SK-N-SH (cell line): Measurements from ENCODE around the gene MFN1. TPM values are rescaled to one million over a fixed set of nuclear protein-coding genes. Genes with fewer than 3 reads are reported as not detected.
A peak's percentile ranks its signal among the peaks of the same experiment; 100 is the strongest.

Source experiments
- CTCF ChIA-PET: fragments of 300-600, 350-600 bp; formaldehyde crosslinking; extraction: SDS; loops from one replicate; lab custom pipeline; 2021; lab: Yijun Ruan, JAX
- POLR2A ChIA-PET: fragments of 350-600 bp; sonication (Branson Sonifier 250); formaldehyde crosslinking; extraction: SDS; loops from one replicate; lab custom pipeline; 2020; ENCODE audit warnings: antibody characterized with exemption, inconsistent platforms; lab: Yijun Ruan, JAX
- DNase-seq: peaks from one replicate; pipeline ENCODE4 v3.0.0; 2012
- H2AFZ ChIP-seq: fragments of 200-600 bp; sonication (generic); 2 replicates; pipeline ENCODE4 v1.8.1; 2016; ENCODE audit warnings: antibody characterized with exemption, mild to moderate bottlenecking, low read depth
- H3F3A ChIP-seq: fragments of 200-600 bp; sonication (generic); replicated peaks from 2 replicates; pipeline ENCODE3; 2016; ENCODE audit warnings: antibody characterized with exemption, mild to moderate bottlenecking; ENCODE audit not compliant: insufficient read depth
- H3K27ac ChIP-seq, 2 experiments: fragments of 200-500 bp in 1 of 2; fragments of 200-600 bp in 1 of 2; sonication (Bioruptor generic) in 1 of 2; sonication (generic), shearing (Covaris generic) in 1 of 2; 2 replicates each; pipeline versions ENCODE4 v1.5.1 to v1.6.1; 2014 to 2016; ENCODE audit warnings: low read depth in 2 of 2, inconsistent platforms in 1 of 2, low read length in 1 of 2, mild to moderate bottlenecking in 1 of 2, mixed read lengths in 1 of 2
- H3K27me3 ChIP-seq: fragments of 200-600 bp; sonication (generic), shearing (Covaris generic); 2 replicates; pipeline ENCODE4 v1.6.1; 2016; ENCODE audit warnings: mixed run types; ENCODE audit not compliant: insufficient read depth
- H3K36me3 ChIP-seq, 2 experiments: fragments of 200-500 bp in 1 of 2; fragments of 200-600 bp in 1 of 2; sonication (Bioruptor generic) in 1 of 2; sonication (generic) in 1 of 2; replicated peaks in 1 of 2; 2 replicates each; pipeline versions ENCODE3 to v1.5.1; 2014 to 2016; ENCODE audit warnings: low read length in 1 of 2, mild to moderate bottlenecking in 1 of 2; ENCODE audit not compliant: insufficient read depth in 2 of 2, control insufficient read depth in 1 of 2
- H3K4me1 ChIP-seq, 2 experiments: fragments of 200-500 bp in 1 of 2; fragments of 200-600 bp in 1 of 2; sonication (Bioruptor generic) in 1 of 2; sonication (generic), shearing (Covaris generic) in 1 of 2; 2 replicates each; pipeline versions ENCODE4 v1.5.1 to v1.6.1; 2014 to 2016; ENCODE audit warnings: low read depth in 1 of 2, low read length in 1 of 2, mixed run types in 1 of 2; ENCODE audit not compliant: insufficient read depth in 2 of 2, control insufficient read depth in 1 of 2
- H3K4me2 ChIP-seq: fragments of 200-600 bp; sonication (generic), shearing (Covaris generic); 2 replicates; pipeline ENCODE4 v1.6.1; 2017; ENCODE audit warnings: mixed run types
- H3K4me3 ChIP-seq, 2 experiments: fragments of 200-500 bp in 1 of 2; fragments of 200-600 bp in 1 of 2; sonication (Bioruptor generic) in 1 of 2; sonication (generic), shearing (Covaris generic) in 1 of 2; 2 replicates each; pipeline versions ENCODE4 v1.5.1 to v1.8.1; 2014 to 2016; ENCODE audit warnings: low read depth in 2 of 2, inconsistent platforms in 1 of 2, low read length in 1 of 2, mild to moderate bottlenecking in 1 of 2, mixed read lengths in 1 of 2, moderate library complexity in 1 of 2
- H3K79me2 ChIP-seq: fragments of 200-600 bp; sonication (generic); 2 replicates; pipeline ENCODE4 v1.8.1; 2017; ENCODE audit warnings: mild to moderate bottlenecking; ENCODE audit not compliant: insufficient read depth
- H3K9ac ChIP-seq: fragments of 200-600 bp; sonication (generic); 2 replicates; pipeline ENCODE4 v1.6.1; 2017; ENCODE audit warnings: mixed run types
- H3K9me2 ChIP-seq: fragments of 200-600 bp; sonication (generic); 2 replicates; pipeline ENCODE4 v1.6.1; 2017; ENCODE audit warnings: mixed run types
- H3K9me3 ChIP-seq: fragments of 200-600 bp; sonication (generic); 2 replicates; pipeline ENCODE4 v1.6.1; 2017; ENCODE audit warnings: mixed run types, mild to moderate bottlenecking, moderate library complexity
- H4K20me1 ChIP-seq: fragments of 200-600 bp; sonication (generic); 2 replicates; pipeline ENCODE4 v1.6.1; 2017; ENCODE audit warnings: mild to moderate bottlenecking, mixed run types; ENCODE audit not compliant: insufficient read depth
- EP300 ChIP-seq, 2 experiments: IDR thresholded peaks; 2 replicates each; pipeline versions ENCODE4 v1.4.0 to v1.6.1; 2012; ENCODE audit warnings: borderline replicate concordance in 1 of 2, low read depth in 1 of 2, low read length in 1 of 2
- EZH2phosphoT487 ChIP-seq: fragments of 200-600 bp; sonication (generic); IDR thresholded peaks from 2 replicates; pipeline ENCODE4 v1.6.1; 2017; ENCODE audit warnings: low read depth, mixed run types, mild to moderate bottlenecking, antibody characterized with exemption, moderate library complexity, borderline replicate concordance
- GATA2 ChIP-seq: sonication (generic); formaldehyde crosslinking; IDR thresholded peaks from 2 replicates; pipeline ENCODE4 v1.5.0; 2020; ENCODE audit warnings: mild to moderate bottlenecking, missing genetic modification reagents
- IRF3 ChIP-seq: fragments of 150-350 bp; IDR thresholded peaks from 2 replicates; pipeline ENCODE4 v1.6.1; 2016; ENCODE audit warnings: mild to moderate bottlenecking, low read depth, low read length
- JUND ChIP-seq: IDR thresholded peaks from 2 replicates; pipeline ENCODE4 v1.4.0; 2012
- MEF2A ChIP-seq: IDR thresholded peaks from 2 replicates; pipeline ENCODE4 v1.4.0; 2012; ENCODE audit warnings: low read depth, borderline replicate concordance
- MXI1 ChIP-seq: IDR thresholded peaks from 2 replicates; pipeline ENCODE4 v1.6.1; 2012; ENCODE audit warnings: mild to moderate bottlenecking, low read depth, low read length, improper control_type of control experiment
- NFIC ChIP-seq: IDR thresholded peaks from 2 replicates; pipeline ENCODE4 v1.4.0; 2012; ENCODE audit warnings: borderline replicate concordance
- NRF1 ChIP-seq: IDR thresholded peaks from 2 replicates; pipeline ENCODE4 v1.6.1; 2012; ENCODE audit warnings: low read depth, mild to moderate bottlenecking, low read length
- POLR2AphosphoS5 ChIP-seq: IDR thresholded peaks from 2 replicates; pipeline ENCODE4 v1.6.1; 2012; ENCODE audit warnings: low read depth, low read length
- RFX5 ChIP-seq: IDR thresholded peaks from 2 replicates; pipeline ENCODE4 v1.6.1; 2012; ENCODE audit warnings: mild to moderate bottlenecking, improper control_type of control experiment, low read length
- RXRA ChIP-seq: IDR thresholded peaks from 2 replicates; pipeline ENCODE4 v1.4.0; 2012; ENCODE audit warnings: low read depth, mild to moderate bottlenecking, borderline replicate concordance
- SMC3 ChIP-seq: IDR thresholded peaks from 2 replicates; pipeline ENCODE4 v1.6.1; 2012; ENCODE audit warnings: low read depth, low read length, improper control_type of control experiment
- TAF1 ChIP-seq: IDR thresholded peaks from 2 replicates; pipeline ENCODE4 v1.6.1; 2012; ENCODE audit warnings: low read depth, mild to moderate bottlenecking, low read length, moderate library complexity, borderline replicate concordance
- WGBS: methylation state at CpG from one replicate; pipeline ENCODE4 v1.1.6; 2017; ENCODE audit warnings: low lambda C conversion rate; 5-methylcytosine and 5-hydroxymethylcytosine counted together
- polyA plus RNA-seq, 3 experiments: library from polyadenylated mRNA; depleted of rRNA; stranded (reverse); fragments of >200 nt; gene quantifications; 2 replicates each; pipeline ENCODE4 v1.2.3, GENCODE V29; 2012
- TF ChIP-seq, protein P1 (sequence below): IDR thresholded peaks from 2 replicates; pipeline ENCODE4 v1.6.1; 2012; ENCODE audit warnings: mild to moderate bottlenecking, low read depth, low read length, moderate library complexity
- TF ChIP-seq, protein P2 (sequence below): fragments of 200-600 bp; sonication (generic); IDR thresholded peaks from 2 replicates; pipeline ENCODE4 v1.6.1; 2017; ENCODE audit warnings: antibody characterized with exemption, mild to moderate bottlenecking, moderate library complexity
- TF ChIP-seq, protein P3 (sequence below): IDR thresholded peaks from 2 replicates; pipeline ENCODE4; 2012
- TF ChIP-seq, protein P4 (sequence below): IDR thresholded peaks from 2 replicates; pipeline ENCODE4 v1.4.0; 2012; ENCODE audit warnings: low read depth

Gene MFN1
- polyA plus RNA-seq, 1 of the 3 experiments (the other 2 are of a cell fraction), result 15.7 TPM

DNA sequence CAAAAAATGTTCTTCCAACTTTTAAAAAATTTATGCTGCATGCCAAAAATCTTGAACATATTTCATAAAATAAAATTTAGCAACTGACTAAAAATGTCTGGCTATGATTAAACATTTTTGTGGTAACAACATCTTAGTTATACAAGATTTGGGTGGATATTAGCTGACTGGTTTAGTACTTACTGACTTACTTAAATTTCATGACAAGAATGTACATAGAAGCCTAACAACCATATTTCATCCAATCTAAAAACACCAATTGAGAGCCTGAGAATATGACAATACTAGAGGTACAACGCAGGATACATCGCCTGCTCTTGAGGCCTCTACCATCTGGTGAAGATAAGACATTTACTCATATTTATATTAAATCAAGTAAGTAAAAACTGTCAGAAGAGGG lies 69.2 kb downstream of the MFN1 start (continued):
- TF ChIP-seq, protein P1, sequence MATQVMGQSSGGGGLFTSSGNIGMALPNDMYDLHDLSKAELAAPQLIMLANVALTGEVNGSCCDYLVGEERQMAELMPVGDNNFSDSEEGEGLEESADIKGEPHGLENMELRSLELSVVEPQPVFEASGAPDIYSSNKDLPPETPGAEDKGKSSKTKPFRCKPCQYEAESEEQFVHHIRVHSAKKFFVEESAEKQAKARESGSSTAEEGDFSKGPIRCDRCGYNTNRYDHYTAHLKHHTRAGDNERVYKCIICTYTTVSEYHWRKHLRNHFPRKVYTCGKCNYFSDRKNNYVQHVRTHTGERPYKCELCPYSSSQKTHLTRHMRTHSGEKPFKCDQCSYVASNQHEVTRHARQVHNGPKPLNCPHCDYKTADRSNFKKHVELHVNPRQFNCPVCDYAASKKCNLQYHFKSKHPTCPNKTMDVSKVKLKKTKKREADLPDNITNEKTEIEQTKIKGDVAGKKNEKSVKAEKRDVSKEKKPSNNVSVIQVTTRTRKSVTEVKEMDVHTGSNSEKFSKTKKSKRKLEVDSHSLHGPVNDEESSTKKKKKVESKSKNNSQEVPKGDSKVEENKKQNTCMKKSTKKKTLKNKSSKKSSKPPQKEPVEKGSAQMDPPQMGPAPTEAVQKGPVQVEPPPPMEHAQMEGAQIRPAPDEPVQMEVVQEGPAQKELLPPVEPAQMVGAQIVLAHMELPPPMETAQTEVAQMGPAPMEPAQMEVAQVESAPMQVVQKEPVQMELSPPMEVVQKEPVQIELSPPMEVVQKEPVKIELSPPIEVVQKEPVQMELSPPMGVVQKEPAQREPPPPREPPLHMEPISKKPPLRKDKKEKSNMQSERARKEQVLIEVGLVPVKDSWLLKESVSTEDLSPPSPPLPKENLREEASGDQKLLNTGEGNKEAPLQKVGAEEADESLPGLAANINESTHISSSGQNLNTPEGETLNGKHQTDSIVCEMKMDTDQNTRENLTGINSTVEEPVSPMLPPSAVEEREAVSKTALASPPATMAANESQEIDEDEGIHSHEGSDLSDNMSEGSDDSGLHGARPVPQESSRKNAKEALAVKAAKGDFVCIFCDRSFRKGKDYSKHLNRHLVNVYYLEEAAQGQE, result no peak
- TF ChIP-seq SMC3, result no peak
- TF ChIP-seq, protein P2, sequence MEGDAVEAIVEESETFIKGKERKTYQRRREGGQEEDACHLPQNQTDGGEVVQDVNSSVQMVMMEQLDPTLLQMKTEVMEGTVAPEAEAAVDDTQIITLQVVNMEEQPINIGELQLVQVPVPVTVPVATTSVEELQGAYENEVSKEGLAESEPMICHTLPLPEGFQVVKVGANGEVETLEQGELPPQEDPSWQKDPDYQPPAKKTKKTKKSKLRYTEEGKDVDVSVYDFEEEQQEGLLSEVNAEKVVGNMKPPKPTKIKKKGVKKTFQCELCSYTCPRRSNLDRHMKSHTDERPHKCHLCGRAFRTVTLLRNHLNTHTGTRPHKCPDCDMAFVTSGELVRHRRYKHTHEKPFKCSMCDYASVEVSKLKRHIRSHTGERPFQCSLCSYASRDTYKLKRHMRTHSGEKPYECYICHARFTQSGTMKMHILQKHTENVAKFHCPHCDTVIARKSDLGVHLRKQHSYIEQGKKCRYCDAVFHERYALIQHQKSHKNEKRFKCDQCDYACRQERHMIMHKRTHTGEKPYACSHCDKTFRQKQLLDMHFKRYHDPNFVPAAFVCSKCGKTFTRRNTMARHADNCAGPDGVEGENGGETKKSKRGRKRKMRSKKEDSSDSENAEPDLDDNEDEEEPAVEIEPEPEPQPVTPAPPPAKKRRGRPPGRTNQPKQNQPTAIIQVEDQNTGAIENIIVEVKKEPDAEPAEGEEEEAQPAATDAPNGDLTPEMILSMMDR, result no peak
- no peak for TF ChIP-seq NRF1
- TF ChIP-seq, protein P3, sequence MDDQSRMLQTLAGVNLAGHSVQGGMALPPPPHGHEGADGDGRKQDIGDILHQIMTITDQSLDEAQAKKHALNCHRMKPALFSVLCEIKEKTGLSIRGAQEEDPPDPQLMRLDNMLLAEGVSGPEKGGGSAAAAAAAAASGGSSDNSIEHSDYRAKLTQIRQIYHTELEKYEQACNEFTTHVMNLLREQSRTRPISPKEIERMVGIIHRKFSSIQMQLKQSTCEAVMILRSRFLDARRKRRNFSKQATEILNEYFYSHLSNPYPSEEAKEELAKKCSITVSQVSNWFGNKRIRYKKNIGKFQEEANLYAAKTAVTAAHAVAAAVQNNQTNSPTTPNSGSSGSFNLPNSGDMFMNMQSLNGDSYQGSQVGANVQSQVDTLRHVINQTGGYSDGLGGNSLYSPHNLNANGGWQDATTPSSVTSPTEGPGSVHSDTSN, result peak; percentile 35
- no peak for TF ChIP-seq EZH2phosphoT487
- no peak; the same call in 1 of the 2 replicates for TF ChIP-seq JUND
- TF ChIP-seq POLR2AphosphoS5, result 0 out of 2 replicates have a peak, but pooled peaks have one; percentile 22

DNA sequence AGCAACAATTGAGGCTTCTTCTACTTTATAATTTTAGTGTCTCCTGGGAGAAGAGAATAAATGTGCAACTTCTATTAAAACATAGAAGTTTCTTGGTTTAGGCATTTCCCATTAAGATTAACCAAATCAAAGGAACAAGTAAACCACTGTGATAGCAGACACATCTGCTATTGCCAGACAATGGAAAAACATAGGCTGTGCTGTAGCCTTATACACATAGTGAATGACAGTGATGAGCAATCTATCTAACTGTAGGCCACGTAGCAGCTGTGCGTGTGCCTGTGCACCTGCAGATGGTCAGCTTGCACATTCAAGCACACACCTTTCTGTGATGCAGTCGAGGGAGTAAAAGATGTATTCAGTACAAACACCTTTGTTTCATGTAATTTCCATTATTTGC lies 71.1 kb downstream of the MFN1 start:
- 78% methylated on average over 3 of the region's 3 CpGs for WGBS
- TF ChIP-seq GATA2 (no peak), EP300 (IDR thresholded peaks at IDR 0.05; ENCODE audit: borderline replicate concordance in 1 of 2, low read depth in 1 of 2, low read length in 1 of 2) (no peak), TAF1 (no peak), MEF2A (no peak), NFIC (no peak), RFX5 (no peak), IRF3 (no peak), MXI1 (no peak), RXRA (no peak), POLR2AphosphoS5 (no peak)
- TF ChIP-seq, protein P2, result no peak
- TF ChIP-seq, protein P4, sequence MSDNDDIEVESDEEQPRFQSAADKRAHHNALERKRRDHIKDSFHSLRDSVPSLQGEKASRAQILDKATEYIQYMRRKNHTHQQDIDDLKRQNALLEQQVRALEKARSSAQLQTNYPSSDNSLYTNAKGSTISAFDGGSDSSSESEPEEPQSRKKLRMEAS, result no peak
- TF ChIP-seq, protein P3, result no peak

More for the DNA sequence above, 71.1 kb downstream of the MFN1 start:
- H3K9ac ChIP-seq, result no peak overlapping the region
- no peaks in the 10 kb centered on the region for H3K9me3 ChIP-seq
- H4K20me1 ChIP-seq, result no peaks in the 10 kb centered on the region
- no peaks in the 10 kb centered on the region for H3K27me3 ChIP-seq
- H2AFZ ChIP-seq, result no peak overlapping the region
- no peak overlapping the region for H3K27ac ChIP-seq
- ChIA-PET CTCF (interaction anchor here (0.9 kb wide), 1 partner anchor 10 kb away, joined by 3 read pairs; no protein-coding TSS in a partner anchor), POLR2A (no interaction called here)
- H3K4me2 ChIP-seq, result no peak overlapping the region
- no peak for DNase-seq
- 0 out of 2 replicates have a peak, but pooled peaks cover 4% of the 10 kb centered on the region for H3K9me2 ChIP-seq
- peaks cover 16 to 65% of the 10 kb centered on the region in 2 experiments for H3K36me3 ChIP-seq
- peaks cover 13% of the 10 kb centered on the region for H3K79me2 ChIP-seq
- H3F3A ChIP-seq, result peaks cover 13% of the 10 kb centered on the region
- H3K4me3 ChIP-seq, result no peak overlapping the region
- no peaks in the 10 kb centered on the region; a peak in 1 of 4 replicates for H3K4me1 ChIP-seq
